T47D (cell line): Measurements from ENCODE around the gene PFKFB2.

ENCODE experiments used
- DNase-seq, 2 experiments: peaks; one replicate each; pipeline versions ENCODE4 v3.0.0 to v3.0.0-alpha.2; 2011 to 2012; ENCODE audit warnings: low read depth in 1 of 2, low spot score in 1 of 2
- JUND ChIP-seq: IDR thresholded peaks from 2 replicates; pipeline ENCODE4 v1.6.1; 2012; ENCODE audit warnings: low read depth
- in situ Hi-C: cut with HindIII; loops from 2 replicates; pipeline ENCODE4 v1.10.0; 2016; ENCODE audit warnings: low sequenced_read_pairs, low pct_unique_long_range_greater_than_20kb

PFKFB2 gene

DNA sequence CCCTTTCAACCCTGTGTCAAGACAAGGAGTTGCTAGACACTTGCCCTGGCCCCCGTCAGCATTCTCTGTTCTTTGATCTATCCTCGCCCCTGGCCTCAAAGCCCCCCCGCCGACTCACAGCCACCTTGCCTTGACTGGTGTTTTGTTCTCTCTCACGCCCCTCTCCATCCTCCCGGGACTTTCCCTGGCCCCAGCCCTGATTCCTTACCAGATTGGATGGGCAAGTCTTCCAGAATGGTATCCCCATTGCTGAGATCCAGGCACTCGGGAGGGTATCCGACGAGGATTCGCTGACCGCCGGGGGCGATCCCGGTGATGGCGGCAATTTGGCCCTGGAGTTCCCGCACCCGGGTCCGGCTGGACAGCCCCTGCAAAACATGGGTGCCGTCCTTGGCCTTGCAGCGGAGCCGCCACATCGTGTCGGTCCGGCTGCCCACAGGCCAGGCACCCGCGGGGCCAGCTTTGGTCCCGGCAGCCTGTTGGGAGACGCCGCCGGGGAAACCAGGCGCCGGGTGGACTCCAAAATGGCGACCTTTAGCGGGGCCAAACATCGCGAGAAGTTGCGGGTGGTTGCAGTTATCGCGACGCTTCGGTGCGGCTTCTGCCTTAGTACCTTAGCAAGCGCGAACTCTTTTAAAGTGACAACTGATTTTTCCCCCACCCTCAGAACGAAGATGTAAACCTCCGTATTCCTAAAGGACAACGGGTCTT is 2.4 kb upstream of the PFKFB2 start:
- DNase-seq = peak; percentile 54 to 93
- TF ChIP-seq JUND = no peak
- in situ Hi-C loops = no loop called here

GRCh38 chr1:207051191-207051943 is 1.7 kb upstream of the PFKFB2 start, which contains the start of gene YOD1:
TSS of gene YOD1 (minus strand) at chr1:207051208. CDS start at chr1:207051030, 178 bp downstream.
- peak in 1 of 2 experiments; percentile 23 for DNase-seq
- in situ Hi-C loops = no loop called here
- TF ChIP-seq JUND = no peak

DNA sequence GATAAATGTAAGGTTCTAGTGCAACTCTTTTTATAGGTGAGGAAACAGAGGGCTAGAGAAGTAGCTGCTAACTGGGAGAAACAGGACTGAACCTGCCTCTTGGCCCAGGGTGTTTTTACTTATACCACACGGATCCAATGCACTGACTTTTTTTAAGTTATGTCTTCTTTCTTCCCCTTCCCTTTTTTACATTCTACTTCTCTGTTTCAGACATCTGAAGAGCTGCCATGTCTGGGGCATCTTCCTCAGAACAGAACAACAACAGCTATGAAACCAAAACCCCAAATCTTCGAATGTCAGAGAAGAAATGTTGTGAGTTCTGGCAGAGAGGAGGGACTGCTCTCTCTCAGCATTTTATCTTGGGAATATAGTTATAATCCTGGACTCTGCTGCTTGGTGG is 1.4 kb downstream of the PFKFB2 start:
- no peak for TF ChIP-seq JUND
- in situ Hi-C loops = no loop called here
- no peak for DNase-seq

- in situ Hi-C loops = no loop called here
- DNase-seq = no peak
- no peak for TF ChIP-seq JUND
Measured at GRCh38 chr1:207055386-207056001, 2.4 kb downstream of the PFKFB2 start.

- TF ChIP-seq JUND = no peak
- in situ Hi-C loops = no loop called here
- no peak for DNase-seq
Measured at GRCh38 chr1:207056673-207057072, 3.6 kb downstream of the PFKFB2 start.

GRCh38 chr1:207058252-207058651 is 5.2 kb downstream of the PFKFB2 start:
- no peak for DNase-seq
- in situ Hi-C loops = no loop called here
- no peak for TF ChIP-seq JUND

DNA sequence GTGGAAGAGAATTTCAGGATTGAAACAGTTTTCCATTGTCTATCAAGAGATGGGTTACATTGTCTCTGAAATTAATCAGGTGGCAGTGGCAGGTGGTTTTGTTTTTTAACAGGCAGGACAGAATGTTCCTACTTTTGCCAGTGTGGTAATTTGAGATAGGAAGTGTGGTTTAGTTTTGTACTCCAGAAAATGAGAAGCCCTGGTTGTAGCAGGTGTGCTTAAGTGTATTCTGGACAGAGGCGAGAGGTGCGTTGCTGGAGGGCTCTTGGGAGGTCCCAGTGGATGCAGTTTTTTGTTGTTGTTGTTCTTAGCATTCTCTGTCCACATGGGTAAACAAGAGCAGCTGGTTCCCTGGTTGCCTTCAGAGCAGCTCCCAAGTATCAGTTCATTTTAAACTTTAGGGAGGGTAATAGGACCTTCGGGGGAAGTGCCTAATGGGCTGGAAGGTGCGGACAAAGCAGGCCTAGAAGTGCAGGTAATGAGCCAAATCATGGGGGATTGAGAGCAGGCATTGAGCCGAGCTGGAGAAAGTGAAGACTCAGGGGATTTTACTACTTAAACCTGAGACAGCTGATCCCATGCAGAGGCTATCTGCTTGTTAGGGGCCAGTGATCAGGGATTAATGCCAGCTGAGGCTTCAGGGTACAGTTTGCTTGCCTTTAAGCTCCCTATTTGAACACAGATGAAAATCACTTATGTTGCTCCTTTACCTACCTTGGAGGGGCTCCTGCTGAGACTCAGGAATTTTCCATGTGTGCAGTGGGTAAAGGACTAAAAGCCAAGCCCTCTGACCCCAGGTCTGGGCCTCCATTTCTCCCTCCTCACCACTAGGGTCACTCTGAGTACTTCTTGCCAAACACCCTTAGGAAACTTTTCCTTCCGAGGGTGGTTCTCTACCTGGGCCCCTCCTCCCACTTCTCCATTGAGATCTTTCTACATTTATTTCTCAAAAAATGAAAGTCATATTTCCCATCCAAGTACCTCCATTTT is 6.1 kb downstream of the PFKFB2 start:
- in situ Hi-C loops = no loop called here
- DNase-seq = no peak
- no peak for TF ChIP-seq JUND

- in situ Hi-C loops = no loop called here
Measured at GRCh38 chr1:207059881-207060280, 6.8 kb downstream of the PFKFB2 start.

DNA sequence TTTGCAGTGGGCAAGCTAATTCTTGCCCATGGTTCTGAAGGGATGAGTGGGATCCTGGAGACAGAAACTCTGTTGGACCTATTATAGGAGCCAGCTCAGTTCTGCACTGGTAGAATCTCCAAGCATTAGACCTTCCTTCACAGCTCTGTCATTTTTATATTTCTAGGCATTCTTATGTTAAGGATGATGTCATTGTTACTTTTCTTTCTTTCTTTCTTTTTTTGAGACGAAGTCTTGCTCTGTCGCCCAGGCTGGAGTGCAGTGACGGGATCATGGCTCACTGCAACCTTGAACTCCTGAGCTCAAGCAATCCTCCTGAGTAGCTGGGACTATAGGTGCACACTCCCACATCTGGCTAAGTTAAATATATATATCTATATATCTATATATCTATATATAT is 7.5 kb downstream of the PFKFB2 start:
- in situ Hi-C loops = no loop called here
- no peak for TF ChIP-seq JUND
- no peak for DNase-seq

More at GRCh38 chr1:207059881-207060280, 6.8 kb downstream of the PFKFB2 start:
- DNase-seq = no peak
- TF ChIP-seq JUND = no peak

DNA sequence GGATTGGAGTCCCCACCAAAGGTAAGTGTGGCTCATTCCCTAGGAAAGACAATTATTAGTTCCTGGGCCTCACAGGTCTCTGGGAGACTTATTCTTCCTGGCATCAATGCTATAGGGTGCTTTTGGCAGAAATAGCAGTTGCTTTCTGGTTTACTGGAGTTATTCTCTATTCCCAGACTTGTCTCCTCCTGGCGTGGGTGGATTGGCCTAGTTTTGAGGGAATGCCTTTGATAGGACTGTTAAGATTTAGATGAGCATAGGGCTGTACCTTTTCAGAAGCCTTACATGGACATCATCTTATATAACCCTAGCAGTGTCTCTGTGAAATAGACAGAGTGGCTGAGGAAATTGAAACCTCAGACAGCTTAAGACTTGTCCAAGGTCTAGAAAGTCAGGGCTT is 9.0 kb downstream of the PFKFB2 start:
- in situ Hi-C loops = no loop called here
- no peak for DNase-seq
- TF ChIP-seq JUND = no peak

DNA sequence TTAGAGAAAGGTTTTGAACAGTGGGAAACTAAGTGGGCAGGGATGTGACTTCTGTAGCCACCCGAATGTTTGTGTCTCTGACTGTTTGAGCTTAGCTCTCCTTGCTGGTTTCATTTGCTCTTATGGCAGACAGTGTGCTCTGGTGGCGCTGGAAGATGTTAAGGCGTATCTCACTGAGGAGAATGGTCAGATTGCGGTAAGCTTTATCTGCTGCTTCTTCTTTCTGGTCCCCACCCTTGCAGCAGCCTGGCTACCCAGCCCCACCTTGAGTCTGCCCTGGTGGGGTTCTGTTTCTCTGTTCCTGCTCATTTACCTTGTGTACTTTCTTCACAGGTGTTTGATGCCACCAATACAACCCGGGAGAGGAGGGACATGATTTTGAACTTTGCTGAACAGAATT is 9.9 kb downstream of the PFKFB2 start:
- TF ChIP-seq JUND = no peak
- DNase-seq = no peak
- in situ Hi-C loops = no loop called here

DNA sequence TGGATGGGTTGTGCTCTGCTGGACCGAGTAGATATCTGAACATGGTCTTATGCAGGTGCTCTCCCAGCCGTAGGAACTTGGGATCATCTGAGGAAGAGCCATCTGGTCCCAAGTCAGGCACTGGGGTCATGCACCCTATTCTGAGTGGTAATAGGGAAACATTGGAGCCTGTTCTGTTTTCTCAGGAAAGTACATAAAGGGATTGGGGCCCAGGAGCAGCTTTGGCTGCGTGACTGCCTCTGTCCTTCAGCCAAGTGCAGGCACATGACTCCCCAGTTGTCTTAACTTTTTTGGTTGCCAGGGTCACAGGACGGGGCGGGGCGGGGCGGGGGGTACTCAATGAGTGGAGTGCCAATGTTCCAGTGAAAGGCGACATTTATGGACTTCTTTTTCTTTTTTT is 11.5 kb downstream of the PFKFB2 start:
- DNase-seq = no peak
- in situ Hi-C loops = no loop called here
- TF ChIP-seq JUND = no peak
